ENCODE data around the gene CFAP157.

The CFAP157 gene

DNA sequence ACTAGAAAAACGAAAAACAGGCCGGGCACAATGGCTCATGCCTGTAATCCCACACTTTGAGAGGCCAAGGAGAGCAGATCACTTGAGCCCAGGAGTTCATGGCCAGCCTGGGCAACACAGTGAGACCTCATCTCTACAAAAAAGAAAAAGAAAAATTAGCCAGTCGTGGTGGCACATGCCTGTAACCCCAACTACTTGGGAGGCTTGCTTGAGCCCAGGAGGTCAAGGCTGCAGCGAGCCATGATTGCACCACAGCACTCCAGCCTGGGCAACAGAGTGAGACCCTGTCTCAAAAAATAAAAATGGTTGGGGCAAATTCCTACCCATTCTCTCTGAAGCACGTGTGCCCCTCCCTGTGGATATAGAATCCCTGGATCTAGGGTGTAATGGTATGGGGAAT is 8.4 kb upstream of the CFAP157 start:
- no peak for DNase-seq (ENCODE audit: low read depth)
- H3K4me3 ChIP-seq (ENCODE audit: control insufficient read depth, low read depth, low read length) = no peak overlapping the region
- TF ChIP-seq, protein P1, sequence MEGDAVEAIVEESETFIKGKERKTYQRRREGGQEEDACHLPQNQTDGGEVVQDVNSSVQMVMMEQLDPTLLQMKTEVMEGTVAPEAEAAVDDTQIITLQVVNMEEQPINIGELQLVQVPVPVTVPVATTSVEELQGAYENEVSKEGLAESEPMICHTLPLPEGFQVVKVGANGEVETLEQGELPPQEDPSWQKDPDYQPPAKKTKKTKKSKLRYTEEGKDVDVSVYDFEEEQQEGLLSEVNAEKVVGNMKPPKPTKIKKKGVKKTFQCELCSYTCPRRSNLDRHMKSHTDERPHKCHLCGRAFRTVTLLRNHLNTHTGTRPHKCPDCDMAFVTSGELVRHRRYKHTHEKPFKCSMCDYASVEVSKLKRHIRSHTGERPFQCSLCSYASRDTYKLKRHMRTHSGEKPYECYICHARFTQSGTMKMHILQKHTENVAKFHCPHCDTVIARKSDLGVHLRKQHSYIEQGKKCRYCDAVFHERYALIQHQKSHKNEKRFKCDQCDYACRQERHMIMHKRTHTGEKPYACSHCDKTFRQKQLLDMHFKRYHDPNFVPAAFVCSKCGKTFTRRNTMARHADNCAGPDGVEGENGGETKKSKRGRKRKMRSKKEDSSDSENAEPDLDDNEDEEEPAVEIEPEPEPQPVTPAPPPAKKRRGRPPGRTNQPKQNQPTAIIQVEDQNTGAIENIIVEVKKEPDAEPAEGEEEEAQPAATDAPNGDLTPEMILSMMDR (conservative IDR thresholded peaks at IDR 0.05; ENCODE audit: control insufficient read depth, insufficient read depth, low read depth, low read length) = no peak

DNA sequence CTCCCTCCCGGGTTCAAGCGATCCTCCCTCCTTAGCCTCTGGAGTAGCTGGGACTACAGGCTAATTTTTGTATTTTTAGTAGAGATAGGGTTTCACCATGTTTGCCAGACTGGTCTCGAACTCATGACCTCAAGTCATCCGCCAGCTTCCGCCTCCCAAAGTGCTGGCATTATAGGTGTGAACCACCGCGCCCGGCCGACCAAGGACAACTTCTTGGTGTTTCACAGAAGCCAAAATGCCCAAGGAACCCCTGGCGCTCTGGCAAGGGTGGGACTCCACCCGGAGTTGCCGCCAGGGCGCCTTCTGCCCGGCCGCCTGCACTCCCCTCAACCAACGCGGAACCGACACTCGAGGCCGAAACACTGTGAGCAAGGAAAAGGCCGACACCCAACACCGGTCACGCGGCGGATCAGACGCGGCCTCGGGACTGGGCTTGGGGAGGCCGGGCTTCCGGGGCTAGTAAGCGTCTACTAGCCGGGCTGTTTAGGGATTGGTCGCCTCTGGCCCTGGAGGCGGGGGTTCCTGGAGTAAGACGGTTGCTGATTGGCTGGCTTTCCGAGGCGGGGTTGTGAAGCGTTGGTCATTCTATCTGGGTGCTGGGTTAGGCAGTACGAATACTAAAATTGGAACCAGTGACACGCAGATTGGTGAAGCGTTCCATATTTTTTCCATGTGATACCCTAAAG is 7.7 kb upstream of the CFAP157 start:
- TF ChIP-seq, protein P1 (conservative IDR thresholded peaks at IDR 0.05; ENCODE audit: control insufficient read depth, insufficient read depth, low read depth, low read length) = no peak
- H3K4me3 ChIP-seq (ENCODE audit: control insufficient read depth, low read depth, low read length) = peak overlapping the region; percentile 27
- DNase-seq (ENCODE audit: low read depth) = peak; percentile 98

DNA sequence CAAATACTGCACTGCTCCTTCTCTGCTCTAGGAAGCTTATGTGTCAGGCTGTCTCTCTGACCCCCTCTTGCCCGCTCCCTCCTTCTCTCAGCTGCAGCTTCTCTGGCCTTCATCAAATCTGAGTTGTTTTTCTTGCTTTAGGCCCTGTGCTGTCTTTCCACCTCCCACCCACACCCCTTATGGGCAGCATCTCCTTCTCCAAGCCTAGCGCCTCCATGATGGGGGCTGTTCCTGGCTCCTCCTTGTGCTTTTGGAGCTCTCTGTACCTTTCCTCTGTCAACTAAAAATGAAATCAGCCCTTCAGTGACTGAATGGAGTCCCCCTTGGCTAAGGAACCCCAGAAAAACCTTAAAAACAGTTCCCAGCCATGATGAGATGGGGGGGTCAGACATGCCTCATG is 6.6 kb upstream of the CFAP157 start:
- H3K4me3 ChIP-seq (ENCODE audit: control insufficient read depth, low read depth, low read length) = no peak overlapping the region
- no peak for DNase-seq (ENCODE audit: low read depth)
- TF ChIP-seq, protein P1 (conservative IDR thresholded peaks at IDR 0.05; ENCODE audit: control insufficient read depth, insufficient read depth, low read depth, low read length) = no peak

DNA sequence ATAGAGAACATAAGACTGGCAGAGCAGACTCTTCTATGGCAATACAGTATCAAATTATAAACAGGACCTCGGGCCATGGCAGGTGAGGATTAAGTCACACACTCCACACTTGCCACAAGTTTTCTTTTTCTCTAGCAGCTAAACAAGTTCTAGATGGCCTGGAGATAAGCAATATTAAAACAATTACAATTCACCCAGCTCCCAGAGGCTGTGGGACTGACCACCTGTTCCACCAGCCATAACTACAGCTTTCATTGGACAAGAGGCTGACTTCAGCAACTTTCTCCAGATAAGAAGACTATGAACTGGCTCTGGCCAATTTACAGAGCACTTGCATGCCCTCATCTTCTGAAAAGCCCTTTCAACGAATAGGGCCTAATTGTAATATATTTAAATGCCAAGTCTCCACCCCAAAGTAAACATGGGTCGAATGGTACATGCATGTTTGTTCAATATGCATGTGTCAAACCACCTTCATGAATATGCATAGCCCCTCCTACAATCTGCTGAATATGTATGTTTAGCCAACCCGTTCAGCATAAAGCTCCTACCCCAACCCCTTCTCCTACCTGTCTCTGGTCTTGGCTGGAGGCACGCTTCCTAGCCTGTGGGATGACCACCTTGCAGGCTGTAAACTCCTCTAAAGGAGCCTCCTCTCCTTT is 6.1 kb upstream of the CFAP157 start:
- no peak overlapping the region for H3K4me3 ChIP-seq (ENCODE audit: control insufficient read depth, low read depth, low read length)
- no peak for DNase-seq (ENCODE audit: low read depth)
- TF ChIP-seq, protein P1 (conservative IDR thresholded peaks at IDR 0.05; ENCODE audit: control insufficient read depth, insufficient read depth, low read depth, low read length) = no peak

DNA sequence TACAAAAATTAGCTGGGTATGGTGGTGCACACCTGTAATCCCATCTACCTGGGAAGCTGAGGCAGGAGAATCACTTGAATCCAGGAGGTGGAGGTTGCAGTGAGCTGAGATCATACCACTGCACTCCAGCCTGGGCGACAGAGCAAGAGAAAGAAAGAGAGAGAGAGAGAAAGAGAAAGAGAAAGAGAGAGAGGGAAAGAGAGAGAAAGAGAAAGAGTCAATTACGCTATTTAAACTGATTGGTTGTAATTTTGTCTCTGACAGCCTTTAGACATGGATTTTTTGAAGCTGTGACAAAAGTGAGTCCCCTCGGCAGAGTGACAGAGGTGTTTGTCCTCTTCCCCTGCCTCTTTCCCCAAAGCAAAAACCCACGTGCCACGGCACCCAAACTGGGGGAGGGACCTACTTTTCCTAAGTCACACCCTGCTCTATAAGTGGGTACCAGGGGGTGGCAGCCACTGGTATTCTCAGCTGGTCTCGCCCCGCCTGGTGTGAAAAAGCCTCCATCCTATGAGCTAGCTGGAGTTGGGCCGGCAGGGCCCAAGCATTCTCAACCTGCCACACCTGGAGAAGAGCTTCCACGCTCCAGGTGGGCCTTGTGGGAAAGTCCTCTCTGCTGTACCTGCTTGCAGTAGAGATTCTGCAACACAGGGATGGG is 3.4 kb upstream of the CFAP157 start:
- TF ChIP-seq, protein P1 (conservative IDR thresholded peaks at IDR 0.05; ENCODE audit: control insufficient read depth, insufficient read depth, low read depth, low read length) = no peak
- DNase-seq (ENCODE audit: low read depth) = no peak
- H3K4me3 ChIP-seq (ENCODE audit: control insufficient read depth, low read depth, low read length) = no peak overlapping the region

DNA sequence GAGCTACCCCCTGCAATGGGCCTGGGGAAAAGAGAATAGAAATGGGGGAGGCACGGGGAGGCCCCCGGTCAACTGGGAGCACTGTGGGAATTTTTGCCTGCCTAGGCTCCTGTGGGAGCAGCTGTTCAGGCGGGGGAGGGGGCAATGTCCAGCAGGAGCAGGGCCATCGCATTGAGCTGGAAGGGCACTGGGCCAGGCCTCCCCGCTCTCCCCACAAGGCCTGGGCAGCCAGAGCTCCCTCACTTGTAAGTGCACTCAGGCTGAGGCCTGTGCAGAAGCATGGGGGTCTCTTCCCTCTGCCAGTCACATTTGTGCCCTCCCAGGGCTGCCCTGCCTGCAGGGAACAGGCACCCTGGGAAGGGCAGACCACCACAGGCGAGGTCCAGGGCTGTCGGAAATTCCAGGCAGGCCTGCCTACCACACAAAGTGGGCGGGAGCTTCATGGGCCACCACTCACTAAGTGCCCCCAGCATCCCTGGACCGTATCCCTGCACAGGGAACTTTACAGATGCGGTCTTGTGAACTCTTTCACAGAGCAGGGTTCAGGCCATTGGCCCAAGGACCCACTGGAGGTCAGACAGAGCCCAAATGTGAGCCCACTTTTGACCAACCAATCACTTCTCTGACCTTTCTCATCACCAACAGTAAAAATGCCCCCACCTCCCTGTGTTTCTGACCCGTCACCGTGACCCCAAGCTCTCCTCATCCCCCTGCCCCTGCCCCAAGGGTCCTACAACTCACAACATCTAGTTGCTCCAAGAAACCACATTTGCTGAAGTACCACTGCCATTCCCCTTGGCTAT is 1.0 kb upstream of the CFAP157 start:
- no peak overlapping the region for H3K4me3 ChIP-seq (ENCODE audit: control insufficient read depth, low read depth, low read length)
- DNase-seq (ENCODE audit: low read depth) = no peak
- TF ChIP-seq, protein P1 (conservative IDR thresholded peaks at IDR 0.05; ENCODE audit: control insufficient read depth, insufficient read depth, low read depth, low read length) = no peak
